Coronary artery (tissue), 2 donors: ENCODE measurements around the gene CPSF2.
A peak's percentile ranks its signal among the peaks of the same experiment; 100 is the strongest.
"Not testable (repeated sequence)": the region's sequence is repeated elsewhere in the genome, so short reads cannot be mapped to it uniquely, and the experiment has no call there.

Experiments
- DNase-seq: peaks from one replicate; pipeline ENCODE4 v3.0.0-alpha.2; 2017; ENCODE audit warnings: low spot score
- H3K27ac ChIP-seq, 2 donors: fragments of 200-600 bp; sonication (generic); one replicate each; pipeline ENCODE4 v1.5.1; 2016 to 2019
- H3K4me3 ChIP-seq: fragments of 200-600 bp; sonication (generic); 2 replicates; pipeline ENCODE4 v1.5.1; 2016; ENCODE audit warnings: mild to moderate bottlenecking, moderate library complexity
- CTCF ChIP-seq: fragments of 200-600 bp; sonication (generic); IDR thresholded peaks from one replicate; pipeline ENCODE4 v1.5.1; 2019; ENCODE audit warnings: antibody characterized with exemption

Gene CPSF2

GRCh38 chr14:92204792-92205191 lies 83.0 kb downstream of the CPSF2 start:
- no peak overlapping the region for H3K4me3 ChIP-seq
- DNase-seq: no peak
- no peak for TF ChIP-seq CTCF
- no peak overlapping the region for H3K27ac ChIP-seq

- no peak for TF ChIP-seq CTCF
- DNase-seq: no peak
- H3K27ac ChIP-seq: peak overlapping the region in 1 of 2 donors; percentile 16
- no peak overlapping the region for H3K4me3 ChIP-seq
Measured at GRCh38 chr14:92207012-92207927, 85.5 kb downstream of the CPSF2 start.

- no peak overlapping the region for H3K4me3 ChIP-seq
- no peak overlapping the region for H3K27ac ChIP-seq
- DNase-seq: no peak
- TF ChIP-seq CTCF: no peak
Measured at GRCh38 chr14:92207928-92208265, 86.1 kb downstream of the CPSF2 start.

- H3K27ac ChIP-seq: peak overlapping the region; percentile 48 to 85
- no peak overlapping the region for H3K4me3 ChIP-seq
- no peak for DNase-seq
- TF ChIP-seq CTCF: no peak
Measured at GRCh38 chr14:92209141-92209540, 87.4 kb downstream of the CPSF2 start.

- H3K27ac ChIP-seq, H3K4me3 ChIP-seq, DNase-seq: not testable (repeated sequence)
Measured at GRCh38 chr14:92213125-92213524, 91.4 kb downstream of the CPSF2 start.

- no peak for TF ChIP-seq CTCF
- no peak for DNase-seq
- no peak overlapping the region for H3K27ac ChIP-seq
- H3K4me3 ChIP-seq: no peak overlapping the region
Measured at GRCh38 chr14:92215579-92215978, 93.8 kb downstream of the CPSF2 start.

- TF ChIP-seq CTCF: no peak
- peak overlapping the region in 1 of 2 donors; percentile 45 for H3K27ac ChIP-seq
- no peak for DNase-seq
- H3K4me3 ChIP-seq: no peak overlapping the region
Measured at GRCh38 chr14:92217936-92218335, 96.2 kb downstream of the CPSF2 start.
